ENCODE data around the gene RPS15.

RPS15 gene

GRCh38 chr19:1459479-1459878, 21.3 kb downstream of the RPS15 start:
- TF ChIP-seq ESRRG (CRISPR knock-in tag; IDR thresholded peaks at IDR 0.05) (no peak), TCF4 (CRISPR knock-in tag; IDR thresholded peaks at IDR 0.05; ENCODE audit: borderline replicate concordance) (no peak), ZNF565 (CRISPR knock-in tag; conservative IDR thresholded peaks at IDR 0.05; ENCODE audit: low read depth) (no peak), ZNF70 (CRISPR knock-in tag; IDR thresholded peaks at IDR 0.05) (no peak), ARNTL (CRISPR knock-in tag; IDR thresholded peaks at IDR 0.05; ENCODE audit: borderline replicate concordance, low read depth) (no peak), TOX (CRISPR knock-in tag; IDR thresholded peaks at IDR 0.05; ENCODE audit: borderline replicate concordance) (no peak), ZC3H10 (CRISPR knock-in tag; IDR thresholded peaks at IDR 0.05) (no peak), ISL1 (CRISPR knock-in tag; IDR thresholded peaks at IDR 0.05) (no peak), ZFP3 (CRISPR knock-in tag; IDR thresholded peaks at IDR 0.05) (no peak)
- no peak for ATAC-seq

- TF ChIP-seq GLIS3 (CRISPR knock-in tag; IDR thresholded peaks at IDR 0.05), result no peak
- no peak for TF ChIP-seq CSRNP3 (CRISPR knock-in tag; IDR thresholded peaks at IDR 0.05)
- ATAC-seq, result no peak
These were observed 22.1 kb downstream of the RPS15 start for GRCh38 chr19:1460033-1460995.

GRCh38 chr19:1461862-1462261, 23.7 kb downstream of the RPS15 start:
- no peak for ATAC-seq
- TF ChIP-seq ZNF70 (CRISPR knock-in tag; IDR thresholded peaks at IDR 0.05) (no peak), RARB (CRISPR knock-in tag; IDR thresholded peaks at IDR 0.05) (no peak), GLIS3 (CRISPR knock-in tag; IDR thresholded peaks at IDR 0.05) (no peak), TOX (CRISPR knock-in tag; IDR thresholded peaks at IDR 0.05; ENCODE audit: borderline replicate concordance) (no peak), POU6F1 (CRISPR knock-in tag; IDR thresholded peaks at IDR 0.05; ENCODE audit: borderline replicate concordance, low read depth) (no peak), TCF4 (CRISPR knock-in tag; IDR thresholded peaks at IDR 0.05; ENCODE audit: borderline replicate concordance) (no peak), OSR1 (CRISPR knock-in tag; IDR thresholded peaks at IDR 0.05) (no peak), PATZ1 (CRISPR knock-in tag; IDR thresholded peaks at IDR 0.05; ENCODE audit: borderline replicate concordance) (no peak), CSDC2 (CRISPR knock-in tag; IDR thresholded peaks at IDR 0.05) (no peak), CREB5 (CRISPR knock-in tag; IDR thresholded peaks at IDR 0.05; ENCODE audit: low read depth) (no peak), ZFP3 (CRISPR knock-in tag; IDR thresholded peaks at IDR 0.05) (no peak), ESRRG (CRISPR knock-in tag; IDR thresholded peaks at IDR 0.05) (no peak), PPARA (CRISPR knock-in tag; IDR thresholded peaks at IDR 0.05; ENCODE audit: borderline replicate concordance) (no peak), TSHZ2 (CRISPR knock-in tag; IDR thresholded peaks at IDR 0.05) (no peak), ZNF565 (CRISPR knock-in tag; conservative IDR thresholded peaks at IDR 0.05; ENCODE audit: low read depth) (no peak), ZNF8 (CRISPR knock-in tag; IDR thresholded peaks at IDR 0.05) (no peak), BACH2 (CRISPR knock-in tag; IDR thresholded peaks at IDR 0.05; ENCODE audit: borderline replicate concordance) (no peak), ARNTL (CRISPR knock-in tag; IDR thresholded peaks at IDR 0.05; ENCODE audit: borderline replicate concordance, low read depth) (no peak)
